Colonic mucosa (tissue), 4 donors: ENCODE data around the gene FILIP1L. TPM values are rescaled to one million over a fixed set of nuclear protein-coding genes. Genes with fewer than 3 reads are reported as not detected.

ENCODE experiments used
- DNase-seq: peaks from one replicate; pipeline ENCODE4 v3.0.0-alpha.2; 2020
- H3K27ac ChIP-seq: fragments of 200-600 bp; one replicate; pipeline ENCODE4 v1.8.0; 2021
- H3K27me3 ChIP-seq: fragments of 200-600 bp; one replicate; pipeline ENCODE4 v1.8.0; 2021
- H3K36me3 ChIP-seq: fragments of 200-600 bp; one replicate; pipeline ENCODE4 v1.8.0; 2021
- H3K4me1 ChIP-seq: fragments of 200-600 bp; one replicate; pipeline ENCODE4 v1.8.0; 2021; ENCODE audit warnings: mild to moderate bottlenecking
- H3K4me3 ChIP-seq: fragments of 200-600 bp; one replicate; pipeline ENCODE4 v1.8.0; 2021
- H3K9ac ChIP-seq, 2 donors: one replicate each; pipeline ENCODE4 v1.7.0; 2013; ENCODE audit warnings: control low read depth in 2 of 2, low read depth in 2 of 2, low read length in 2 of 2
- H3K9me3 ChIP-seq: fragments of 200-600 bp; one replicate; pipeline ENCODE4 v1.8.0; 2021
- intact Hi-C: fragments of 100-400 bp; cut with DNase I; formaldehyde crosslinking; loops from one replicate; pipeline ENCODE4 v1.14.1; 2022
- total RNA-seq, 2 donors: library from RNA; stranded (reverse); fragmentation: NEBNext Ultra II Directional in 1 of 2; extraction: Animal tissue kit (Norgen Biotek cat#: 25700) in 1 of 2; gene quantifications; one replicate each; pipeline ENCODE4 v1.2.1, GENCODE V29; 2021
- TF ChIP-seq, protein P1 (sequence below): fragments of 200-600 bp; IDR thresholded peaks from one replicate; pipeline ENCODE4 v1.8.0; 2022; ENCODE audit warnings: antibody characterized with exemption, mild to moderate bottlenecking
- donor health status: healthy.
- donor health status: DM: no; HTN: no; CAD: no.
- donor health status: DM: no; HTN: no; CAD: no.

The FILIP1L gene
- total RNA-seq, 2 donors from 2014 or later, result 3.7 to 29.0 TPM

DNA sequence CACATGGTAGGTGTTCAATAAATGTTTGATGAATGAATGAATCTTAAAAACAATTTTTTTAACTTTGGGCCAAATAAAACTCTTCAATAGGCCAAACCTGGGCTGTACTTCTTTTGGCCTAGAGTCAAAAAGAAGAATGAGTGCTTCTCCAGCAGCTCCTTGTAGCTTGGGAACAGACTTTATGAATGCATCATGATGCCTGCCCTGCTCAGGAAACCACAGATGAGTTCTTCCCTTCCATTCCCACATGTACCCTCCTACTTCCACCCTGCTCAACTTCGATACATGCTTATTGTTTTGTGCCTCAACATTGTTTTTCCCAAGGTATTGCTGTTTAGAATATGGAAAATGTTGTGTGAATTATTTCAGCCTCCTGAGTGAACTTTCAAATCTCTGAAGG, 87.0 kb downstream of the FILIP1L start:
- intact Hi-C loops, result no loop called here
- Histone ChIP-seq H3K27ac (no peak overlapping the region), H3K36me3 (no peaks in the 10 kb centered on the region), H3K9ac (no peak overlapping the region), H3K4me3 (no peak overlapping the region), H3K27me3 (no peaks in the 10 kb centered on the region), H3K9me3 (no peaks in the 10 kb centered on the region), H3K4me1 (no peaks in the 10 kb centered on the region)
- TF ChIP-seq, protein P1, sequence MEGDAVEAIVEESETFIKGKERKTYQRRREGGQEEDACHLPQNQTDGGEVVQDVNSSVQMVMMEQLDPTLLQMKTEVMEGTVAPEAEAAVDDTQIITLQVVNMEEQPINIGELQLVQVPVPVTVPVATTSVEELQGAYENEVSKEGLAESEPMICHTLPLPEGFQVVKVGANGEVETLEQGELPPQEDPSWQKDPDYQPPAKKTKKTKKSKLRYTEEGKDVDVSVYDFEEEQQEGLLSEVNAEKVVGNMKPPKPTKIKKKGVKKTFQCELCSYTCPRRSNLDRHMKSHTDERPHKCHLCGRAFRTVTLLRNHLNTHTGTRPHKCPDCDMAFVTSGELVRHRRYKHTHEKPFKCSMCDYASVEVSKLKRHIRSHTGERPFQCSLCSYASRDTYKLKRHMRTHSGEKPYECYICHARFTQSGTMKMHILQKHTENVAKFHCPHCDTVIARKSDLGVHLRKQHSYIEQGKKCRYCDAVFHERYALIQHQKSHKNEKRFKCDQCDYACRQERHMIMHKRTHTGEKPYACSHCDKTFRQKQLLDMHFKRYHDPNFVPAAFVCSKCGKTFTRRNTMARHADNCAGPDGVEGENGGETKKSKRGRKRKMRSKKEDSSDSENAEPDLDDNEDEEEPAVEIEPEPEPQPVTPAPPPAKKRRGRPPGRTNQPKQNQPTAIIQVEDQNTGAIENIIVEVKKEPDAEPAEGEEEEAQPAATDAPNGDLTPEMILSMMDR, result no peak
- DNase-seq, result no peak

GRCh38 chr3:100024520-100025303, 89.6 kb downstream of the FILIP1L start:
- Histone ChIP-seq H3K27me3 (no peaks in the 10 kb centered on the region), H3K9ac (peak overlapping the region in 1 of 2 donors; percentile 19), H3K9me3 (no peaks in the 10 kb centered on the region), H3K4me3 (no peak overlapping the region), H3K36me3 (no peaks in the 10 kb centered on the region), H3K4me1 (no peaks in the 10 kb centered on the region), H3K27ac (no peak overlapping the region)
- DNase-seq, result no peak
- TF ChIP-seq, protein P1, result no peak
- intact Hi-C loops, result no loop called here

DNA sequence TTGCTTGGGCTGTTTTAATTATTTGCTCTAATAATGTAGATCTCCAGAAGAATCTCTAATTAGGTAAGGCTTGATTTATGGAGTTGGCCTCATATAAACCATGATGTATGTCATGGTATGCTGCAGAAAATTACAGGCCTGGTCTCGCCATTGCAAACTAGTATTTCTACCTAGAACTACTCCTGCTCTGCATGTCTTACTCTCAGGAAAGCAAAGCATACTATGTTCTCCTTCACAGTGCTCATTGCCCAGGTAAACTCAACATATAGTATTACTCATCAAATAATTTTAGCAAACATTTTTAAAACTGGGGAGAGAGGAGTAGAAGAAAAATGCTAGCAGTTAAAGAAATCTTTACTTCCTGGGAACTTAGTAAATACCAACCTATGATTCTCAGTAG, 90.7 kb downstream of the FILIP1L start:
- DNase-seq, result no peak
- intact Hi-C loops, result no loop called here
- Histone ChIP-seq H3K4me1 (no peaks in the 10 kb centered on the region), H3K27ac (no peak overlapping the region), H3K27me3 (no peaks in the 10 kb centered on the region), H3K9ac (no peak overlapping the region), H3K9me3 (no peaks in the 10 kb centered on the region), H3K36me3 (no peaks in the 10 kb centered on the region), H3K4me3 (no peak overlapping the region)
- TF ChIP-seq, protein P1, result no peak

DNA sequence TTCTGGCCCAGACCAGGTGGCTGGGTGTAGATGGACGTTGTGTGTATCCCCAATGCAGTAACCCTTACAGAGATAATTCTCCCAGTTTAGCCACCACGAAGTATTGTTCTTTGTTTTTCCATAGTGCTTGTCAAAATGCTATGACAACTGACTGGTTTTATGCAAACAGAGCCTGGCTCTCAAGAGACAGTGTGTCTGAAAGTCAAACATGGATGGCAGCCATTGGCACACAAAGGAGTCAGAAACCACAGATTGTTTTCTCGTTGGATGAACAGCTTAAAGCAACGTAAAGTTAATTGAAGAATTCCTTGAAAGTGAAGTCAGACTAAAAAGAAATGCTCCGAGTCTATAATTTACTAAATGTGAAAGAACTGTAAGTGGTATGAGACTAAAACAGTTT, 91.2 kb downstream of the FILIP1L start:
- TF ChIP-seq, protein P1, result no peak
- no peaks in the 10 kb centered on the region for H3K4me1 ChIP-seq
- no peak for DNase-seq
- H3K9ac ChIP-seq, result no peak overlapping the region
- no peaks in the 10 kb centered on the region for H3K27me3 ChIP-seq
- no peaks in the 10 kb centered on the region for H3K9me3 ChIP-seq
- no peaks in the 10 kb centered on the region for H3K36me3 ChIP-seq
- no peak overlapping the region for H3K4me3 ChIP-seq
- intact Hi-C loops, result no loop called here
- no peak overlapping the region for H3K27ac ChIP-seq

GRCh38 chr3:100022506-100022905, 91.8 kb downstream of the FILIP1L start:
- TF ChIP-seq, protein P1, result no peak
- H3K4me3 ChIP-seq, result no peak overlapping the region
- intact Hi-C loops, result no loop called here
- H3K9ac ChIP-seq, result no peak overlapping the region
- no peaks in the 10 kb centered on the region for H3K36me3 ChIP-seq
- H3K4me1 ChIP-seq, result no peaks in the 10 kb centered on the region
- no peak overlapping the region for H3K27ac ChIP-seq
- no peaks in the 10 kb centered on the region for H3K27me3 ChIP-seq
- DNase-seq, result no peak
- no peaks in the 10 kb centered on the region for H3K9me3 ChIP-seq
